Measurements from ENCODE around the gene MYO5B. TPM values are rescaled to one million over a fixed set of nuclear protein-coding genes. Genes with fewer than 3 reads are reported as not detected.

The MYO5B gene
- total and polyA plus RNA-seq, 2 donors (not counting 1 experiment from before 2014, with no cell fraction given), result 0.30 to 1.7 TPM

DNA sequence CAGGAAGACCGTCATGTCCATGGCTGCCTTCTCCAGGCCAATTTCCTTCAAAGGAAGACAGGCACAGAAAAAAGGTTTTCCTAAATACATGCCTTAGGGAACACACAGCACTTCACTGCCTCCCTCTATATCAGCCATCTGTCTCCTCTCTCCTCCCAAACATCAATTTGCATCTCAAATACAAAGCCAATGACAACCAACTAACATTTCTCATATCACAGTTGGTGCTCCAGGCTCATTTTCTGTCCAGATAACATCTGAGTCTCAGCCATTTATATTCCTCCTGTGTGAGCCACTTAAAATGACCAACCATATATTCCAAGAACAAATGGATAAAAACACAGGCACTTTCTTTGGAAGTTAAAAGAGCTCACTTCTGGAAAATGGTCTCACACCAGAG is 319.2 kb downstream of the MYO5B start:
- Histone ChIP-seq H4K20me1 (ENCODE audit: control insufficient read depth, insufficient read depth, low read length, poor library complexity, severe bottlenecking) (no peaks in the 10 kb centered on the region), H3K36me3 (replicated peaks in 1 of 2; ENCODE audit: control extremely low read depth in 1 of 2, control insufficient read depth in 1 of 2, extremely low read depth in 1 of 2, insufficient read depth in 2 of 2, low read length in 1 of 2) (no peaks in the 10 kb centered on the region), H3K4me1 (ENCODE audit: control insufficient read depth in 2 of 2, insufficient read depth in 2 of 2, low read length in 2 of 2) (no peaks in the 10 kb centered on the region), H2AFZ (ENCODE audit: insufficient read depth, low read depth, low read length, poor library complexity, severe bottlenecking) (no peak overlapping the region), H3K79me2 (ENCODE audit: control insufficient read depth, insufficient read depth, low read length) (no peaks in the 10 kb centered on the region), H3K4me3 (ENCODE audit: control extremely low read depth in 1 of 5, extremely low read depth in 1 of 5, insufficient read depth in 1 of 5, low read depth in 2 of 5, low read length in 4 of 5) (no peak overlapping the region), H3K27me3 (replicated peaks in 1 of 4; ENCODE audit: control extremely low read depth in 1 of 4, control insufficient read depth in 3 of 4, insufficient read depth in 4 of 4, low read length in 3 of 4) (no peaks in the 10 kb centered on the region), H3K9me3 (ENCODE audit: control extremely low read depth in 1 of 3, control insufficient read depth in 2 of 3, insufficient read depth in 1 of 3, low read length in 2 of 3) (no peaks in the 10 kb centered on the region), H3K9ac (ENCODE audit: low read length) (no peak overlapping the region), H3K27ac (ENCODE audit: low read length in 2 of 2) (no peak overlapping the region), H3K4me2 (replicated peaks; ENCODE audit: low read depth, low read length, poor library complexity, severe bottlenecking) (no peak overlapping the region)
- TF ChIP-seq EZH2 (IDR thresholded peaks at IDR 0.05; ENCODE audit: borderline replicate concordance, insufficient read depth, low read depth, low read length, poor library complexity, severe bottlenecking), result no peak
- TF ChIP-seq, protein P1, sequence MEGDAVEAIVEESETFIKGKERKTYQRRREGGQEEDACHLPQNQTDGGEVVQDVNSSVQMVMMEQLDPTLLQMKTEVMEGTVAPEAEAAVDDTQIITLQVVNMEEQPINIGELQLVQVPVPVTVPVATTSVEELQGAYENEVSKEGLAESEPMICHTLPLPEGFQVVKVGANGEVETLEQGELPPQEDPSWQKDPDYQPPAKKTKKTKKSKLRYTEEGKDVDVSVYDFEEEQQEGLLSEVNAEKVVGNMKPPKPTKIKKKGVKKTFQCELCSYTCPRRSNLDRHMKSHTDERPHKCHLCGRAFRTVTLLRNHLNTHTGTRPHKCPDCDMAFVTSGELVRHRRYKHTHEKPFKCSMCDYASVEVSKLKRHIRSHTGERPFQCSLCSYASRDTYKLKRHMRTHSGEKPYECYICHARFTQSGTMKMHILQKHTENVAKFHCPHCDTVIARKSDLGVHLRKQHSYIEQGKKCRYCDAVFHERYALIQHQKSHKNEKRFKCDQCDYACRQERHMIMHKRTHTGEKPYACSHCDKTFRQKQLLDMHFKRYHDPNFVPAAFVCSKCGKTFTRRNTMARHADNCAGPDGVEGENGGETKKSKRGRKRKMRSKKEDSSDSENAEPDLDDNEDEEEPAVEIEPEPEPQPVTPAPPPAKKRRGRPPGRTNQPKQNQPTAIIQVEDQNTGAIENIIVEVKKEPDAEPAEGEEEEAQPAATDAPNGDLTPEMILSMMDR (IDR thresholded peaks at IDR 0.05), result no peak
- ChIA-PET CTCF (no interaction called here), POLR2A (no interaction called here)
- Mint-ChIP-seq H3K9me3 (ENCODE audit: insufficient read depth) (no peaks in the 10 kb centered on the region), H3K27me3 (peaks cover 22% of the 10 kb centered on the region), H3K4me1 (no peaks in the 10 kb centered on the region), H3K27ac (no peak overlapping the region), H3K4me3 (no peak overlapping the region)
- 90% methylated on average over 1 of the region's 1 CpG for WGBS (ENCODE audit: insufficient coverage)
- intact Hi-C loops (cut with micrococcal nuclease), result no loop called here
- DNase-seq, result no peak
- ATAC-seq (ENCODE audit: low read depth), result no peak

DNA sequence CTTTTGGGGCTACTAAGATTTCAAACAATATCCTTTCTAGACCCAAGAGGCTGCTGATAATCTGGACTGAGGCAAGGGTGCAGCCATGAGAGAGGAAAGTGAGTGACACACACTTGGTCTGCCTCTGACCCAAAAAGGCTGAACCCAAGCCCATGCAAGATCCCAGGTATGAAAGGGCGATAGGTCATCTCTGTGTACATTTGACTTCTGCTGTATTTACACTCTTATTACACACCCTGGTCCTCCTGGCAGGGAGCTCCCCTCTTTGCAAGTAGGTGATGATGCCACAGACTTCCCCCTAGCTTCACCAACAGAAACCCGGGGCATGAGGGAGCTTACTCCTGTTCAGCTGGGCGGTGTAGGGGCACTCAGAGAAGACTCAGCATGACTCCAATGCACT is 319.8 kb downstream of the MYO5B start:
- ATAC-seq (ENCODE audit: low read depth) (no peak), DNase-seq (no peak)
- TF ChIP-seq, protein P1 (IDR thresholded peaks at IDR 0.05), result no peak
- TF ChIP-seq EZH2 (IDR thresholded peaks at IDR 0.05; ENCODE audit: borderline replicate concordance, insufficient read depth, low read depth, low read length, poor library complexity, severe bottlenecking), result no peak
- no peak overlapping the region for H3K27ac ChIP-seq (ENCODE audit: low read length in 2 of 2)
- peaks cover 20% of the 10 kb centered on the region for H3K27me3 Mint-ChIP-seq
- intact Hi-C loops (cut with micrococcal nuclease), result no loop called here
- H3K27me3 ChIP-seq (replicated peaks in 1 of 4; ENCODE audit: control extremely low read depth in 1 of 4, control insufficient read depth in 3 of 4, insufficient read depth in 4 of 4, low read length in 3 of 4), result no peaks in the 10 kb centered on the region
- H3K79me2 ChIP-seq (ENCODE audit: control insufficient read depth, insufficient read depth, low read length), result no peaks in the 10 kb centered on the region
- H3K4me3 Mint-ChIP-seq, result no peak overlapping the region
- no peaks in the 10 kb centered on the region for H3K9me3 Mint-ChIP-seq (ENCODE audit: insufficient read depth)
- H3K4me2 ChIP-seq (replicated peaks; ENCODE audit: low read depth, low read length, poor library complexity, severe bottlenecking), result no peak overlapping the region
- H3K4me1 ChIP-seq (ENCODE audit: control insufficient read depth in 2 of 2, insufficient read depth in 2 of 2, low read length in 2 of 2), result no peaks in the 10 kb centered on the region
- no peaks in the 10 kb centered on the region for H4K20me1 ChIP-seq (ENCODE audit: control insufficient read depth, insufficient read depth, low read length, poor library complexity, severe bottlenecking)
- WGBS (ENCODE audit: insufficient coverage), result 94% methylated on average over 3 of the region's 3 CpGs
- H3K9ac ChIP-seq (ENCODE audit: low read length), result no peak overlapping the region
- H3K36me3 ChIP-seq (replicated peaks in 1 of 2; ENCODE audit: control extremely low read depth in 1 of 2, control insufficient read depth in 1 of 2, extremely low read depth in 1 of 2, insufficient read depth in 2 of 2, low read length in 1 of 2), result no peaks in the 10 kb centered on the region
- no peak overlapping the region for H3K4me3 ChIP-seq (ENCODE audit: control extremely low read depth in 1 of 5, extremely low read depth in 1 of 5, insufficient read depth in 1 of 5, low read depth in 2 of 5, low read length in 4 of 5)
- no peaks in the 10 kb centered on the region for H3K4me1 Mint-ChIP-seq
- POLR2A ChIA-PET, result no interaction called here
- H3K9me3 ChIP-seq (ENCODE audit: control extremely low read depth in 1 of 3, control insufficient read depth in 2 of 3, insufficient read depth in 1 of 3, low read length in 2 of 3), result no peaks in the 10 kb centered on the region
- no peak overlapping the region for H2AFZ ChIP-seq (ENCODE audit: insufficient read depth, low read depth, low read length, poor library complexity, severe bottlenecking)
- no peak overlapping the region for H3K27ac Mint-ChIP-seq
- CTCF ChIA-PET, result no interaction called here

Data from B cell (primary cell).